PC-9 (cell line): ENCODE measurements around the gene MCU.

Source experiments
- CTCF ChIP-seq: fragments of 200-600 bp; sonication (generic); conservative IDR thresholded peaks from 2 replicates; pipeline ENCODE4 v1.6.1; 2017; ENCODE audit warnings: mixed run types, antibody characterized with exemption, mild to moderate bottlenecking, moderate library complexity
- EZH2 ChIP-seq: fragments of 200-600 bp; sonication (generic); IDR thresholded peaks from 2 replicates; pipeline ENCODE4 v1.8.0; 2017; ENCODE audit warnings: antibody characterized with exemption, low read depth

GRCh38 chr10:72852508-72852907, 160.6 kb downstream of the MCU start:
- no peak for TF ChIP-seq CTCF
- TF ChIP-seq EZH2, result no peak
